HG03045 (cell line): Measurements from ENCODE around the gene DOCK7.

Source experiments
- ATAC-seq: cut with Tn5 transposase; IDR thresholded peaks from one replicate; pipeline ENCODE4 v1.9.1; 2021; ENCODE audit warnings: mild to moderate bottlenecking, moderate library complexity; ENCODE audit not compliant: unreplicated experiment

Gene DOCK7

GRCh38 chr1:62424411-62424810 lies 263.8 kb downstream of the DOCK7 start:
- ATAC-seq: no peak

GRCh38 chr1:62423580-62424242 lies 264.5 kb downstream of the DOCK7 start:
- no peak for ATAC-seq

DNA sequence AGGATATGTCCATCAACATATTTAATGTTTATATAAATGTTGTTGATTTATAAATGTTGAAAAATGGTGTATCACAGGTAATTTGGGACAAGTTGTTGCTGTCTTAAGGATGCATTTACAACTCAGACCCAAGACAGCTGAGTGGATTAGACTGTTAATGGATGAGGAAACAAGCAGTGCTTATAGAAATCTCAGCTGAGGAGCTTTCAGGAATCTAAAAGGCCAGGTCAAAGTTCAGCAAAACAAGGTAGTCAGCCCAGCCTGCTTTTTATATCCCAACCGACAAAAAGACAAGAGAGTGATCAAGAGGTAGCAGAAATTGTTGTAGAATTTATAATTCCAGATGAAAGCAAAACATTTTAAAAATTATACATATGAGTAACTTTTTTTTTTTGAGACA lies 268.0 kb downstream of the DOCK7 start:
- no peak for ATAC-seq

DNA sequence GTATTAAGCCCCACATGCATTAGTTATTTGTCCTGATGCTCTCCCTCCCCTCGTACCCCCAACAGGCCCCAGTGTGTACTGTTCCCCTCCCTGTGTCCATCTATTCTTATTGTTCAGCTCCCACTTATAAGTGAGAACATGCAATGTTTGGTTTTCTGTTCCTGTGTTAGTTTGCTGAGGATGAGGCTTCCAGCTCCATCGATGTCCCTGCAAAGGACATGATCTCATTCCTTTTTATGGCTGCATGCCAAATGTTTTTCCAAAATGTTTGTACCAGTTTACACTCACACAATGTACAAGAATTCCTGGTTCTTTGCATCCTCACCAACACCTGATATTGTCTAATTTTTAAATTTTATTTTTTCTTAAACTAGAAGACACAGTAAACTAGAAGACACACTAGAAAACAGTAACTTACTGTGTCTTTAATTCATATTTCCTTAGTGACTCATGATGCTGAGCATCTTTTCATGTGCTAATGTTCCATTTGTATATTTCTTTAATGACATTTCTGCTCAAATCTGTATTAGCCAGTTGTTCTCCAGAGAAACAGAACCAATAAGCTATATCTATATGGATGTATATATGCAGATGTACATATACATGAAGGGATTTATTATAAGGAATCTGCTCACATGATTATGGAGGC lies 270.7 kb downstream of the DOCK7 start:
- no peak for ATAC-seq

- no peak for ATAC-seq
These were observed 272.5 kb downstream of the DOCK7 start for GRCh38 chr1:62415687-62416086.

DNA sequence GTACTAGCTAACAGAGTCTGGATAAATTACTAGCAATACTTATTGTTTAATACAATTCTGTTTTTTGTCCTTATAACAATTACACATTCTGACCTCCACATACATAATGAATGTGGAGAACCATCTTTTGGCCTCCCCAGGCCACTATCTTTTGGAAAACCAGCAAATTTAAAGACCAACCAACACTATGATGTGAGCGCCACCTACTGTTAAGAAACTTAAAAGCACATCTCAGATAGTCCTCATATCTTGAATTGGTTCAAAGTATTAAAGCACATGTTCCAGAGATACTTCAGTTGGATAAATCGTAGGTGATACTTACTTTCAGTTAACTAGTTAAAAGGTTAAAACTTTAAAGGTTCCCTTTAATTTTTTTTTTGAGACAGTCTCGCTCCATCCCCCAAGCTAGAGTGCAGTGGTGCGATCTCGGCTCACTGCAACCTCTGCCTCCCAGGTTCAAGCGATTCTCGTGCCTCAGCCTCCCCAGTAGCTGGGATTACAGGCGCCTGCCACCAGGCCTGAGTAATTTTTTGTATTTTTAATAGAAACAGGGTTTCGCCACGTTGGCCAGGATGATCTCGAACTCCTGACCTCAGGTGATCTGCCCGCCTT lies 280.7 kb downstream of the DOCK7 start:
- ATAC-seq: no peak

DNA sequence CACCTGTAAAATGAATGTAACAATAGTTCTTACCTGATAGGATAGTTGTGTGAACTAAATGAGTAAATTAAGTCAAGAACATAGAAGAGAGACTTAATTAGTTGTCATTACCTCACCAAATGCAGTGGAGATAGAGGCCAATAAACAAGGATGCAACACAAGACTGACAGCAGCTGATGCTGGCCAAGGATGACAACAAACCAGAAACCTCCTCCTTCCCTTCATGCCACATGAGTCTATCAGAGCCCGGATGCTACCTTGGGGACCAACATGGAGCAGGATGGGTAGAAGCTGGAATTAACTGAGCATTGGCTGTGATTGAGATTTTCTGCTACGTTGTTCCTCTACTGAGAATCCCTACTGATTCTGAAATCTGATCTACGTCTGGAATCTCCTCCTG lies 281.6 kb downstream of the DOCK7 start:
- ATAC-seq: no peak

DNA sequence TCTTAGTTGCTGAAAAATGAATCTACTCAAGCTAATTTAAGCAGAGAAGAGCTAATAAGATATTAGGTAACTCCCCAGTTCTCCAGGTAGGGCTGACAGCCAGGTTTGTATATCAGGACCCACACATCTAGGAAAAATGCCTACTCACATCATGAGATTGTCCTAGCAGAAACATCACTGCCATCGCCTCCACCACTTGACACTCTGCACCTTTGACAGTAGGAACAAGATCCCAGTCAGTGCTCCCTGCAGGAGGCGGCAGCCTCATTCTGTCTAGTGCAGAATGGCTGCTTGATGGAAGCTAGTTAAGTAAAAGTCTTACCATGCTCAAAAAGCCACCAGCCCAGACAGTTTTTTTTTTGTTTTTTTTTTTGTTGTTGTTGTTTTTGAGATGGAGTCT lies 282.9 kb downstream of the DOCK7 start:
- no peak for ATAC-seq
